ENCODE measurements around the gene PHGDH. TPM values are rescaled to one million over a fixed set of nuclear protein-coding genes. Genes with fewer than 3 reads are reported as not detected.

The PHGDH gene
- total and polyA plus RNA-seq, 2 of the 13 experiments (the other 11 are each of a cell fraction or from before 2014, with no cell fraction given), result 95.8 to 133 TPM

DNA sequence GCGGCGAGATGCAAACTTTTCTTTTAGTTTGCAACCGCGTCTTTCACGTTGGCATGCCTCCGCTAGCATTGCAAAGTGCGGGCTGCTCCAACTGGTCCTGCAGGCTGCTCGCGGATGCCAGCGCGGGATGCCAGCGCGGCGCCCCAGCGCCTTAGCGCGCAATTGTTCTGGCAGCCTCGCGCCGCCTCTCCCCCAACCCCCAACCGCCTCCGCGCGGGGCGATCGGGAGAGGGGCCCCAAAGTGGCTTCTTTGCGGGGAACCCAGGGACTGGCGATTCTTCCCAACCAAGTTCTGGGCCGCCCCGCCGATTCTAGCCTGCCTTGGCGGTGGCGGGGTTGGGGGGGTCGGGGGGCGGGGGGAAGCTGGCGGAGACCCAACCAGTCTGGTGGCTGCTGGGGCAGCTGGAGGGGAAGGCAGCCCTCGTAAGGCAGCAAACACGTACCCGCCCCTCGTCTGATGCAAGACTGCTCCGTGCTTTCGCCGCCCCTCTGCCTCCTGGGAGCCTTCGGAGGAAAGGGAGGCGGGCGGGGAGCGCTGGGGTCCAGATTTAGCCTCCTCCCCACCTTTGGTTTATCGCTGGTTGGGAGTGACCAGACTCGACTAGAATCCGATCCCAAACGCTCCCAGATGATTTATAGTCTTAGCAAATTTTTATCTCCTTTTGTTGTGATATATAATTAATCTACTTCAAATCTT is 756 bp downstream of the PHGDH start (continued):
- TF ChIP-seq, protein P1, sequence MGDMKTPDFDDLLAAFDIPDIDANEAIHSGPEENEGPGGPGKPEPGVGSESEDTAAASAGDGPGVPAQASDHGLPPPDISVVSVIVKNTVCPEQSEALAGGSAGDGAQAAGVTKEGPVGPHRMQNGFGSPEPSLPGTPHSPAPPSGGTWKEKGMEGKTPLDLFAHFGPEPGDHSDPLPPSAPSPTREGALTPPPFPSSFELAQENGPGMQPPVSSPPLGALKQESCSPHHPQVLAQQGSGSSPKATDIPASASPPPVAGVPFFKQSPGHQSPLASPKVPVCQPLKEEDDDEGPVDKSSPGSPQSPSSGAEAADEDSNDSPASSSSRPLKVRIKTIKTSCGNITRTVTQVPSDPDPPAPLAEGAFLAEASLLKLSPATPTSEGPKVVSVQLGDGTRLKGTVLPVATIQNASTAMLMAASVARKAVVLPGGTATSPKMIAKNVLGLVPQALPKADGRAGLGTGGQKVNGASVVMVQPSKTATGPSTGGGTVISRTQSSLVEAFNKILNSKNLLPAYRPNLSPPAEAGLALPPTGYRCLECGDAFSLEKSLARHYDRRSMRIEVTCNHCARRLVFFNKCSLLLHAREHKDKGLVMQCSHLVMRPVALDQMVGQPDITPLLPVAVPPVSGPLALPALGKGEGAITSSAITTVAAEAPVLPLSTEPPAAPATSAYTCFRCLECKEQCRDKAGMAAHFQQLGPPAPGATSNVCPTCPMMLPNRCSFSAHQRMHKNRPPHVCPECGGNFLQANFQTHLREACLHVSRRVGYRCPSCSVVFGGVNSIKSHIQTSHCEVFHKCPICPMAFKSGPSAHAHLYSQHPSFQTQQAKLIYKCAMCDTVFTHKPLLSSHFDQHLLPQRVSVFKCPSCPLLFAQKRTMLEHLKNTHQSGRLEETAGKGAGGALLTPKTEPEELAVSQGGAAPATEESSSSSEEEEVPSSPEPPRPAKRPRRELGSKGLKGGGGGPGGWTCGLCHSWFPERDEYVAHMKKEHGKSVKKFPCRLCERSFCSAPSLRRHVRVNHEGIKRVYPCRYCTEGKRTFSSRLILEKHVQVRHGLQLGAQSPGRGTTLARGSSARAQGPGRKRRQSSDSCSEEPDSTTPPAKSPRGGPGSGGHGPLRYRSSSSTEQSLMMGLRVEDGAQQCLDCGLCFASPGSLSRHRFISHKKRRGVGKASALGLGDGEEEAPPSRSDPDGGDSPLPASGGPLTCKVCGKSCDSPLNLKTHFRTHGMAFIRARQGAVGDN (CRISPR knock-in tag; IDR thresholded peaks at IDR 0.05), result peak; percentile 61

DNA sequence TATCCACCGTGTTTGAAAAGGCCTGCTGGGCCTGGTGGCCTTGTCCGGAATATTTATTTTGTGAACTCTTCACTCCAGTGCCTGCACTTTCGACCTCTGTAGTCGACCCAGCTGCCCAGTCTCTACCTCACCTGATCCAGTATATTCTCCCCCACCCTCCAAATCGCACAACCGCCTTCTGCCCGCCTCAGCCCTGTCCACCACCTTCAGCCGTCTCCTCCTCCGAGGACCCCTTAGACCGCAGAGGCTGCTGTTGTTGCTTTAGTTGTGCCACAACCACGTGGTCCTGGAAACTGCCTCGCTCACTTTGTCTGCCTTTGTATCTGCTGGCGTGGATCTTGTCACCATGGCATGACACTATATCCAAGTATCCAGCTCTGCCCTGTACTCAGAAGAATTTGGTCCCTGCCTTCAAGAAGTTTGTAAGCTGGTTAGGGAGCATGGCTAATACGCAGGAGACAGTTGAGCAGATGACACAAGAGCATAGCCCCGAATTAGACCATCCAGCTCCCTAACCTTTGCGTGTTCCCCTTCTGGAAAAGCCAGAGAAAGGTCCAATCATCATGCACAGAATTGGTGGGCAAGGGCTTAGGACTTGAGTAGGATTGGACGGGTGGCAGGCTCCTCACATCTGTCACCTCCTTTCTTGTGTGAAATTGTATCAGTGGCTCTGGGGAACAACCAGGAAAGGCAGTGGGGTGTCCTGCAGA is 1.5 kb downstream of the PHGDH start:
- peaks cover 59% of the 10 kb centered on the region for H3K79me2 ChIP-seq (ENCODE audit: insufficient read depth, low read length)
- peaks cover 53% of the 10 kb centered on the region for H3K4me1 ChIP-seq (ENCODE audit: insufficient read depth, low read length)
- H3K36me3 ChIP-seq (replicated peaks in 1 of 2; ENCODE audit: control insufficient read depth in 1 of 2, insufficient read depth in 2 of 2, low read length in 2 of 2), result no peaks in the 10 kb centered on the region; a peak in 1 of 5 replicates
- WGBS (ENCODE audit: low lambda C conversion rate), result 7% methylated on average over 15 of the region's 17 CpGs
- peak overlapping the region; percentile 61 to 90 (median 67) for H3K4me3 ChIP-seq (replicated peaks in 1 of 3; ENCODE audit: insufficient read depth in 1 of 3, low read depth in 2 of 3, low read length in 3 of 3)
- no peaks in the 10 kb centered on the region for H3K9me3 ChIP-seq (ENCODE audit: low read length)
- FAIRE-seq, result no peak
- DNase-seq (ENCODE audit: low spot score), result no peak
- peak overlapping the region; percentile 86 for H3K4me2 ChIP-seq (ENCODE audit: low read depth, low read length)
- POLR2A ChIA-PET, result interaction anchor here (0.9 to 6.4 kb wide), 13 partner anchors 8 to 386 kb away, joined by 3 to 88 read pairs (median 15); partner anchors contain the start of genes HMGCS2 and ZNF697
- H3K27ac ChIP-seq (ENCODE audit: extremely low read length, insufficient read depth, low read length), result peak overlapping the region; percentile 84
- H4K20me1 ChIP-seq (ENCODE audit: insufficient read depth, low read length), result peaks cover 23% of the 10 kb centered on the region
- BruUV-seq (replicated peaks), result TSS peak; percentile 60
- H2AFZ ChIP-seq (ENCODE audit: low read length), result no peak overlapping the region
- peak overlapping the region; percentile 84 for H3K9ac ChIP-seq (ENCODE audit: insufficient read depth, low read depth, low read length)
- peaks cover 0 to 5% of the 10 kb centered on the region in 2 experiments; a peak in 2 of 5 replicates for H3K27me3 ChIP-seq (ENCODE audit: control insufficient read depth in 1 of 2, insufficient read depth in 2 of 2, low read length in 2 of 2)
- in situ Hi-C loops (cut with HindIII; ENCODE audit: extremely low pct_ligation_motif_present, low pct_unique_long_range_greater_than_20kb) (loop anchor here (10.0 kb wide), 1 partner anchor 58 kb away; no protein-coding TSS in a partner anchor), intact Hi-C loops (cut with micrococcal nuclease; ENCODE audit: unreplicated experiment) (loop anchor here (5.0 kb wide), 1 partner anchor 81 kb away; no protein-coding TSS in a partner anchor)
- CTCF ChIA-PET (ENCODE audit: low intra/inter-chr PET ratio, low total read pairs), result no interaction called here
- peak; percentile 31 for ATAC-seq
- TF ChIP-seq DMAP1 (CRISPR knock-in tag; IDR thresholded peaks at IDR 0.05) (0 out of 2 replicates have a peak, but pooled peaks have one; percentile 26), SCMH1 (CRISPR knock-in tag; IDR thresholded peaks at IDR 0.05; ENCODE audit: borderline replicate concordance) (no peak), SNRNP70 (IDR thresholded peaks at IDR 0.05; ENCODE audit: low read depth, low read length) (no peak), KMT2A (CRISPR knock-in tag; IDR thresholded peaks at IDR 0.05) (no peak; the same call in 1 of the 2 replicates), ZNF7 (CRISPR knock-in tag; IDR thresholded peaks at IDR 0.05) (no peak), RARA (CRISPR knock-in tag; IDR thresholded peaks at IDR 0.05) (peak; percentile 56), FOXA1 (IDR thresholded peaks at IDR 0.05) (no peak), FOXA1 (CRISPR knock-in tag; IDR thresholded peaks at IDR 0.05) (no peak), YEATS4 (CRISPR knock-in tag; IDR thresholded peaks at IDR 0.05; ENCODE audit: borderline replicate concordance) (no peak), ZNF883 (CRISPR knock-in tag; IDR thresholded peaks at IDR 0.05; ENCODE audit: not compliant biosample characterization) (peak; percentile 17)
- TF ChIP-seq, protein P2, sequence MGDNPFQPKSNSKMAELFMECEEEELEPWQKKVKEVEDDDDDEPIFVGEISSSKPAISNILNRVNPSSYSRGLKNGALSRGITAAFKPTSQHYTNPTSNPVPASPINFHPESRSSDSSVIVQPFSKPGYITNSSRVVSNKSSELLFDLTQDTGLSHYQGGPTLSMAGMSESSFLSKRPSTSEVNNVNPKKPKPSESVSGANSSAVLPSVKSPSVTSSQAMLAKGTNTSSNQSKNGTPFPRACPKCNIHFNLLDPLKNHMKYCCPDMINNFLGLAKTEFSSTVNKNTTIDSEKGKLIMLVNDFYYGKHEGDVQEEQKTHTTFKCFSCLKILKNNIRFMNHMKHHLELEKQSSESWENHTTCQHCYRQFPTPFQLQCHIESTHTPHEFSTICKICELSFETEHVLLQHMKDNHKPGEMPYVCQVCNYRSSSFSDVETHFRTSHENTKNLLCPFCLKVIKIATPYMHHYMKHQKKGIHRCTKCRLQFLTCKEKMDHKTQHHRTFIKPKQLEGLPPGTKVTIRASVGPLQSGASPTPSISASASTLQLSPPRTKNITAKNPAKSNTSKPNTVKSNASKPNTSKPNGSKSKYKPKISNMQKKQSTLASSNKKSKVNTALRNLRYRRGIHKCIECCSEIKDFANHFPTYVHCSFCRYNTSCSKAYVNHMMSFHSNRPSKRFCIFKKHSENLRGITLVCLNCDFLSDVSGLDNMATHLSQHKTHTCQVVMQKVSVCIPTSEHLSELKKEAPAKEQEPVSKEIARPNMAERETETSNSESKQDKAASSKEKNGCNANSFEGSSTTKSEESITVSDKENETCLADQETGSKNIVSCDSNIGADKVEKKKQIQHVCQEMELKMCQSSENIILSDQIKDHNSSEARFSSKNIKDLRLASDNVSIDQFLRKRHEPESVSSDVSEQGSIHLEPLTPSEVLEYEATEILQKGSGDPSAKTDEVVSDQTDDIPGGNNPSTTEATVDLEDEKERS (CRISPR knock-in tag; IDR thresholded peaks at IDR 0.05), result 0 out of 2 replicates have a peak, but pooled peaks have one; percentile 19
- TF ChIP-seq, protein P3, sequence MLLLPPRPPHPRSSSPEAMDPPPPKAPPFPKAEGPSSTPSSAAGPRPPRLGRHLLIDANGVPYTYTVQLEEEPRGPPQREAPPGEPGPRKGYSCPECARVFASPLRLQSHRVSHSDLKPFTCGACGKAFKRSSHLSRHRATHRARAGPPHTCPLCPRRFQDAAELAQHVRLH (CRISPR knock-in tag; IDR thresholded peaks at IDR 0.05; ENCODE audit: borderline replicate concordance, low read depth), result no peak

Data from HepG2 (cell line).